Esophagus squamous epithelium (tissue), 5 donors: ENCODE measurements around the gene KLHL35. TPM values are rescaled to one million over a fixed set of nuclear protein-coding genes. Genes with fewer than 3 reads are reported as not detected.

Source experiments
- DNase-seq: peaks from one replicate; lab custom pipeline; 2025; lab: John Stamatoyannopoulos, UW
- H3K27ac ChIP-seq, 4 donors: fragments of 200-600 bp; sonication (generic); one replicate each; pipeline ENCODE4 v1.5.1; 2016 to 2019; ENCODE audit warnings: mild to moderate bottlenecking in 1 of 4
- H3K27me3 ChIP-seq, 4 donors: fragments of 200-600 bp; sonication (generic); 1 replicate in 3 of 4; 2 replicates in 1 of 4; pipeline versions ENCODE4 v1.5.1 to v1.6.0; 2017 to 2021; ENCODE audit warnings: antibody characterized with exemption in 1 of 4
- H3K36me3 ChIP-seq, 3 donors: fragments of 200-600 bp; sonication (generic); one replicate each; pipeline ENCODE4 v1.5.1; 2016 to 2019
- H3K4me1 ChIP-seq, 3 donors: fragments of 200-600 bp; sonication (generic); one replicate each; pipeline ENCODE4 v1.5.1; 2017 to 2019
- H3K4me3 ChIP-seq, 4 donors: fragments of 200-600 bp; sonication (generic); 1 replicate in 3 of 4; 2 replicates in 1 of 4; pipeline ENCODE4 v1.5.1; 2016 to 2019; ENCODE audit warnings: mild to moderate bottlenecking in 2 of 4, moderate library complexity in 1 of 4
- H3K9me3 ChIP-seq, 3 donors: fragments of 200-600 bp; sonication (generic); one replicate each; pipeline ENCODE4 v1.5.1; 2016 to 2019
- POLR2A ChIP-seq, 4 donors: fragments of 450-650 bp; IDR thresholded peaks; one replicate each; pipeline ENCODE4 v1.6.1; 2017; ENCODE audit warnings: antibody characterized with exemption in 4 of 4, mild to moderate bottlenecking in 4 of 4, moderate library complexity in 3 of 4
- WGBS, 2 donors: methylation state at CpG; one replicate each; pipeline ENCODE4 v1.1.5; 2018; 5-methylcytosine and 5-hydroxymethylcytosine counted together
- intact Hi-C: fragments of 100-400 bp; cut with DNase I; formaldehyde crosslinking; loops from one replicate; pipeline ENCODE4 v1.15.0; 2022
- total RNA-seq, 4 donors: library from RNA; depleted of rRNA; stranded (reverse); fragments of >200 nt; gene quantifications; one replicate each; pipeline ENCODE4 v1.1.0, GENCODE V29; 2016
- TF ChIP-seq, protein P1 (sequence below), 6 experiments: fragments of 450-650 bp in 4 of 6; fragments of 200-600 bp in 2 of 6; sonication (generic) in 2 of 6; IDR thresholded peaks; one replicate each; pipeline ENCODE4 v1.5.1; 2016 to 2019; ENCODE audit warnings: antibody characterized with exemption in 6 of 6, mild to moderate bottlenecking in 4 of 6, moderate library complexity in 4 of 6
- donor health status: DM: yes; HTN: yes; CAD: no.

The KLHL35 gene
- total RNA-seq, 4 donors from 2014 or later, result 0.62 to 0.95 (median 0.91) TPM; not detected in 1

DNA sequence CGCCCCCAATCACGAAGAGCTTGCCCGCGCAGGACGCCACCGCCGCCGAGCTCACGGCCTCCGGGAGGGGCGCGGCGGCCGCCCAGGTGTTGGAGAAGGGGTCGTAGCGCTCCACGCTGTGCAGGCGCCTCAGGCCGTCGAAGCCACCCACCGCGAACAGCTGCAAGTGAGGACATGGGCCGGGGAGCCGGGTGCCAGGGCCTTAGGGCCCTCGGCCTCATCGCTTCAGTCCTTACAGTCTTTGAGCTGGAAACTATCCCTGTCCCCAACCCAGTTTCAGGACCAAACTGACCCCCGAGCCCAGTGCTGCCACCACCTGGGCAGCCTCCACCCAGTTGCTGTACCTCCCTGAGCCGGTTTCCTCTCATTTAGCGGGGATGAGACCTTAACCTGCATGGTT lies 7.6 kb downstream of the KLHL35 start:
- intact Hi-C loops, result no loop called here

DNA sequence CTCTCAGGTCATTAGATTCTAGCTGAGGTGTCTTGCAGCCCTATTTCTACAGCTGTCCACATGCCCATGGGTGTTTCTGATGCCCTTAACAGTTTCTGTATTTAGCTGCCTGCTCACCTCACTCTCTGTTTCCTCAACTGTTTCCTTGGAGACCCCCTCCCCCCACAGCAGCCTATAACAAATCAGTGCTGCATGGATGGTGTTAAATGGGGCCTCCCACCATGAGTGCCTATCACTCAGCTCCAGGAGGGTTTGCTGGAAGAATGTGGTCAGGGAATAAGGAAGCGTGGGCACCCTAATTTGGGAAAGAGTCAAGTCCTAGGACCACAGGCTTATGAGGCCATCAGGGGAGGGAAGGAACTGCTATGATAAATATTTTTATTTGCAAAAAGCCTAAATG lies 8.6 kb downstream of the KLHL35 start:
- WGBS, 2 donors, result 100% methylated on average over 1 of the region's 1 CpG
- no peak overlapping the region for H3K27ac ChIP-seq
- no peak for DNase-seq
- intact Hi-C loops, result no loop called here
- H3K27me3 ChIP-seq, result peaks cover 0 to 17% (median 0%) of the 10 kb centered on the region in 4 donors
- peaks cover 0 to 15% (median 1%) of the 10 kb centered on the region in 3 donors for H3K4me1 ChIP-seq
- no peak for TF ChIP-seq POLR2A (IDR thresholded peaks at IDR 0.05)
- TF ChIP-seq, protein P1, sequence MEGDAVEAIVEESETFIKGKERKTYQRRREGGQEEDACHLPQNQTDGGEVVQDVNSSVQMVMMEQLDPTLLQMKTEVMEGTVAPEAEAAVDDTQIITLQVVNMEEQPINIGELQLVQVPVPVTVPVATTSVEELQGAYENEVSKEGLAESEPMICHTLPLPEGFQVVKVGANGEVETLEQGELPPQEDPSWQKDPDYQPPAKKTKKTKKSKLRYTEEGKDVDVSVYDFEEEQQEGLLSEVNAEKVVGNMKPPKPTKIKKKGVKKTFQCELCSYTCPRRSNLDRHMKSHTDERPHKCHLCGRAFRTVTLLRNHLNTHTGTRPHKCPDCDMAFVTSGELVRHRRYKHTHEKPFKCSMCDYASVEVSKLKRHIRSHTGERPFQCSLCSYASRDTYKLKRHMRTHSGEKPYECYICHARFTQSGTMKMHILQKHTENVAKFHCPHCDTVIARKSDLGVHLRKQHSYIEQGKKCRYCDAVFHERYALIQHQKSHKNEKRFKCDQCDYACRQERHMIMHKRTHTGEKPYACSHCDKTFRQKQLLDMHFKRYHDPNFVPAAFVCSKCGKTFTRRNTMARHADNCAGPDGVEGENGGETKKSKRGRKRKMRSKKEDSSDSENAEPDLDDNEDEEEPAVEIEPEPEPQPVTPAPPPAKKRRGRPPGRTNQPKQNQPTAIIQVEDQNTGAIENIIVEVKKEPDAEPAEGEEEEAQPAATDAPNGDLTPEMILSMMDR (IDR thresholded peaks at IDR 0.05), result no peak
- no peaks in the 10 kb centered on the region for H3K9me3 ChIP-seq
- peaks cover 0 to 27% (median 0%) of the 10 kb centered on the region in 3 donors for H3K36me3 ChIP-seq
- no peak overlapping the region for H3K4me3 ChIP-seq

More for the DNA sequence above, 7.6 kb downstream of the KLHL35 start:
- DNase-seq, result no peak
- Histone ChIP-seq H3K27ac (no peak overlapping the region), H3K27me3 (peaks cover 0 to 28% (median 0%) of the 10 kb centered on the region in 4 donors), H3K4me1 (peaks cover 3 to 26% (median 12%) of the 10 kb centered on the region in 3 donors), H3K4me3 (no peak overlapping the region), H3K36me3 (peaks cover 0 to 27% (median 0%) of the 10 kb centered on the region in 3 donors), H3K9me3 (no peaks in the 10 kb centered on the region)
- WGBS, 2 donors, result 88% methylated on average over 6 of the region's 29 CpGs; no CpG with 5 or more reads in 1 of the 2 donors
- no peak for TF ChIP-seq POLR2A (IDR thresholded peaks at IDR 0.05)
- TF ChIP-seq, protein P1 (IDR thresholded peaks at IDR 0.05), result no peak

DNA sequence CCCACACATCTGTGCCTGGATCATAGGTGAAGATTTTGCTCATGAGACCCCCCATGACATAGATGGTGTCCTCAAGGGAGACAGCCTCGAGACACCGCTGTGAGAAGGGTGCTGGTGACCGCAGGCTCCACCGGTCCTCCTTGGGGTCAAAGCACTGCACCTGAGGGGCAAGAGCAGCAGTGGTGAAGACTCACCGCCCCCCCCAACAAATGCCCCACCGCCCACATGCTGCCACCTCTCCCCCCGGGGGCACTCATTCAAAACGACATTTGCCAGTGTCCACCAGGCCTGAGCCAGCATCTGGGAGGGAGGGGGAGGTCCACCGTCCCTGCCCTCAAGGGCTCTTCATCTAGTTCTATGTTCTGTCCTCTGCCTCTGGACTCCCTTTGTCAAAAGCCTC lies 9.3 kb downstream of the KLHL35 start:
- no peak for DNase-seq
- intact Hi-C loops, result no loop called here
- WGBS, 2 donors, result 72% methylated on average over 3 to 7 of the region's 9 CpGs
- Histone ChIP-seq H3K36me3 (peaks cover 0 to 27% (median 0%) of the 10 kb centered on the region in 3 donors), H3K27me3 (peaks cover 0 to 11% (median 0%) of the 10 kb centered on the region in 4 donors), H3K4me3 (no peak overlapping the region), H3K9me3 (no peaks in the 10 kb centered on the region), H3K4me1 (peaks cover 0 to 13% (median 2%) of the 10 kb centered on the region in 3 donors), H3K27ac (no peak overlapping the region)
- TF ChIP-seq, protein P1 (IDR thresholded peaks at IDR 0.05), result no peak
- TF ChIP-seq POLR2A (IDR thresholded peaks at IDR 0.05), result no peak

DNA sequence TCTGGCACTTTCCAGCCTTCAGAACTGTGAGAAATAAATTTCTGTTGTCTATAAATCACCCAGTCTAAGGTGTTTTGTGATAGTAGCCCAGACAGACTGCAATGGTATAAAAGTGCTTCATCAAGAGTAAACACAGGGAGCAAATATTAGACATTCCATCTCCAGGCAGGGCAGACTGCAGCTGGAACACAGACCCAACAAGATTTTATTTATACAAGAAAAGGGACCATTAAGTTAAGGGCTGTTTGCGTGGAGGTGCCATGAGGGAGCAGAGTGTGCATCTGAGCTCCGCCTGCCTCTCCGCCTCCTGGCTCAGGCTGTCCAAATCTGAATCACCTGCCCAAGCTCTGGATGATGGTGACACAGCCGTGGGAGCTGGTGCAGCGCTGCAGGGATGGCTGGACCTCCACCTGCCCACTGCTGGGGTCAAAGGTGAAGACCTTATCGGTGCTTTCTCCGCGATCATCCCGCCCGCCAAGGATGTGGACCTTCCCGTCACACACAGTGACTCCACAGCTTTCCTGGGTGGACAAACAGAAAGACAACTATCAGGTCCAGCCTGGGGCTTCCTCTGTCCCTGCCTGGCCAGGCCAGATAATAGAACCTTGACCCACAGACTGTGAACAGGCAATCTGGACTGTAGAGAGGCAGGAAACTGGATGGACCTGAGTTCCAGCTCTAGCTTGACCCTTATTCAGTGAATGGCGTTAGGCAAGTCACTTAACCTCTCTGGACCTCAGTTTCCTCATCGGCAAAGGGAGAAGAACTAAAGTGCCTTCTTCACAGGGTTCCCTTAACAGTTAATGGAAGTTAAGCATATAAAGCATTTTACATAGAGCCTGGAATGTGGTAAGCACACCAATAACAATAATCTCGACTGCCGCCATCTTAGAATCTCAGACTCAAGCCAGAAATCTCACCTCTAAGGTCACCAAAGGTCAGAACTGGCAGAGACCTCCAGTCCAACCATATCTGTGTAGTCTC lies 10.5 kb downstream of the KLHL35 start:
- TF ChIP-seq POLR2A (IDR thresholded peaks at IDR 0.05), result no peak
- TF ChIP-seq, protein P1 (IDR thresholded peaks at IDR 0.05), result no peak
- Histone ChIP-seq H3K4me1 (peaks cover 0 to 5% (median 4%) of the 10 kb centered on the region in 3 donors), H3K27ac (no peak overlapping the region), H3K36me3 (peaks cover 0 to 32% (median 0%) of the 10 kb centered on the region in 3 donors), H3K9me3 (no peaks in the 10 kb centered on the region), H3K27me3 (no peaks in the 10 kb centered on the region), H3K4me3 (no peak overlapping the region)
- 82 to 87% methylated on average over 9 to 13 of the region's 15 CpGs for WGBS, 2 donors
- DNase-seq, result no peak
- intact Hi-C loops, result no loop called here

DNA sequence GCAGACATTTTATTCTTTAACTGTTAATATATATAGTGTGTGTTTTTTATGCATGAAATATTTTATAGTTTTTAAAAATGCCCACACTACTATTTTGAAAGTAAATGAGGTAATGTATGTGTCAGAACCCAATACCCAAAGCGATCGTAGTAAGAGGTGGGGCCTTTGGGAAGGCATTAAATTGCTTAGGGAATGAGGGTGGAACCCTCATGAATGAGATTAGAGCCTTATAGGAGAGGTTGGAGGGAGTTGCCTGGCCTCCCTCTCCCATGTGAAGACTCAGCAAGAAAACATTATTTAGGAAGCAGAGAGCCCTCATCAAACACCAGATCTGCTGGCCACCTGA lies 11.1 kb downstream of the KLHL35 start:
- peaks cover 0 to 38% (median 0%) of the 10 kb centered on the region in 3 donors for H3K36me3 ChIP-seq
- whole genome bisulfite sequencing, 2 donors, result 60 to 67% methylated on average over 2 of the region's 2 CpGs
- no peaks in the 10 kb centered on the region for H3K27me3 ChIP-seq
- H3K4me3 ChIP-seq, result no peak overlapping the region
- TF ChIP-seq POLR2A (IDR thresholded peaks at IDR 0.05), result no peak
- TF ChIP-seq, protein P1 (IDR thresholded peaks at IDR 0.05), result no peak
- H3K27ac ChIP-seq, result no peak overlapping the region
- H3K9me3 ChIP-seq, result no peaks in the 10 kb centered on the region
- peaks cover 0 to 5% (median 4%) of the 10 kb centered on the region in 3 donors for H3K4me1 ChIP-seq
- DNase-seq, result no peak
- intact Hi-C loops, result no loop called here
